ENCODE results near the gene SCAPER.
A peak's percentile ranks its signal among the peaks of the same experiment; 100 is the strongest.
"Not testable (repeated sequence)": the region's sequence is repeated elsewhere in the genome, so short reads cannot be mapped to it uniquely, and the experiment has no call there.

The SCAPER gene

GRCh38 chr15:76321602-76322001 is 583.5 kb downstream of the SCAPER start:
- DNase-seq (ENCODE audit: low read depth), result no peak

GRCh38 chr15:76321171-76321570 is 584.0 kb downstream of the SCAPER start:
- no peak for DNase-seq (ENCODE audit: low read depth)

- DNase-seq (ENCODE audit: low read depth), result no peak
Measured at GRCh38 chr15:76320012-76320411, 585.1 kb downstream of the SCAPER start.

GRCh38 chr15:76313731-76314130 is 591.4 kb downstream of the SCAPER start:
- DNase-seq (ENCODE audit: low read depth), result no peak

- DNase-seq (ENCODE audit: low read depth), result not testable (repeated sequence)
Measured at GRCh38 chr15:76313175-76313567, 592.0 kb downstream of the SCAPER start.

GRCh38 chr15:76312540-76313174 is 592.5 kb downstream of the SCAPER start:
- DNase-seq (ENCODE audit: low read depth), result peak; percentile 78

GRCh38 chr15:76311100-76311953 is 593.8 kb downstream of the SCAPER start, which contains the start of gene ETFA:
TSS of gene ETFA (minus strand) at chr15:76311469. CDS start at chr15:76311388, 81 bp downstream.
- peak; percentile 98 for DNase-seq (ENCODE audit: low read depth)

GRCh38 chr15:76310475-76311099 is 594.6 kb downstream of the SCAPER start:
- DNase-seq (ENCODE audit: low read depth), result no peak

- DNase-seq (ENCODE audit: low read depth), result no peak
Measured at GRCh38 chr15:76309601-76310330, 595.4 kb downstream of the SCAPER start.

- DNase-seq (ENCODE audit: low read depth), result no peak
Measured at GRCh38 chr15:76303909-76304308, 601.2 kb downstream of the SCAPER start.

GRCh38 chr15:76299786-76300185 is 605.4 kb downstream of the SCAPER start:
- no peak for DNase-seq (ENCODE audit: low read depth)

GRCh38 chr15:76298986-76299385 is 606.2 kb downstream of the SCAPER start:
- DNase-seq (ENCODE audit: low read depth), result no peak

- DNase-seq (ENCODE audit: low read depth), result not testable (repeated sequence)
Measured at GRCh38 chr15:76297951-76298350, 607.2 kb downstream of the SCAPER start.
